PC-3 (cell line): ENCODE results near the gene MEX3B. TPM values are rescaled to one million over a fixed set of nuclear protein-coding genes. Genes with fewer than 3 reads are reported as not detected.

Experiments used
- ATAC-seq: fragments of 200-7000 bp; cut with Tn5 transposase; 2 replicates; pipeline ENCODE4 v1.9.1; 2020; ENCODE audit warnings: mild to moderate bottlenecking, moderate library complexity
- BruUV-seq: library from RNA; stranded (reverse); fragments of 400-500 nt; replicated peaks from 2 replicates; lab custom pipeline; 2021; lab: Mats Ljungman, UMichigan
- CTCF ChIA-PET: fragments of 300-600 bp; sonication (Branson Sonifier 250); formaldehyde crosslinking; loops from one replicate; lab custom pipeline; 2022; ENCODE audit warnings: antibody characterized with exemption; lab: Charles Lee
- POLR2A ChIA-PET: fragments of 300-600 bp; sonication (Branson Sonifier 250); formaldehyde crosslinking; loops from one replicate; lab custom pipeline; 2022; ENCODE audit warnings: antibody characterized with exemption; ENCODE audit not compliant: unreplicated experiment; lab: Charles Lee
- DNase-seq: peaks from one replicate; pipeline ENCODE4 v3.0.0-alpha.2; 2015
- H2AFZ ChIP-seq: fragments of 300-600 bp; sonication (generic); 2 replicates; pipeline ENCODE4 v1.6.0; 2016; ENCODE audit warnings: antibody characterized with exemption, low read length
- H3F3A ChIP-seq: fragments of 300-600 bp; sonication (generic); one replicate; pipeline ENCODE4 v1.6.0; 2017; ENCODE audit warnings: antibody characterized with exemption, low read length, control low read depth, mild to moderate bottlenecking; ENCODE audit not compliant: unreplicated experiment
- H3K27ac ChIP-seq: fragments of 300-600 bp; sonication (generic); 2 replicates; pipeline ENCODE4 v1.5.1; 2016; ENCODE audit warnings: mild to moderate bottlenecking, low read length
- H3K27me3 ChIP-seq: fragments of 300-600 bp; sonication (generic); 2 replicates; pipeline ENCODE4 v1.6.1; 2016; ENCODE audit warnings: low read length, mixed read lengths
- H3K36me3 ChIP-seq: fragments of 300-600 bp; sonication (generic); 2 replicates; pipeline ENCODE4 v1.6.1; 2016; ENCODE audit warnings: low read depth, mixed run types, low read length, mixed read lengths
- H3K4me1 ChIP-seq: fragments of 300-600 bp; sonication (generic); 2 replicates; pipeline ENCODE4 v1.5.1; 2016; ENCODE audit warnings: low read length; ENCODE audit not compliant: insufficient read depth
- H3K4me2 ChIP-seq: fragments of 300-600 bp; sonication (generic); 2 replicates; pipeline ENCODE4 v1.6.0; 2016; ENCODE audit warnings: low read length
- H3K4me3 ChIP-seq: fragments of 300-600 bp; sonication (generic); 2 replicates; pipeline ENCODE4 v1.5.1; 2016; ENCODE audit warnings: mild to moderate bottlenecking, low read length, mixed read lengths
- H3K79me2 ChIP-seq: fragments of 300-600 bp; sonication (generic); 2 replicates; pipeline ENCODE4 v1.6.1; 2017; ENCODE audit warnings: low read length, mixed read lengths
- H3K9ac ChIP-seq: fragments of 300-600 bp; sonication (generic); 2 replicates; pipeline ENCODE4 v1.6.0; 2016; ENCODE audit warnings: mild to moderate bottlenecking, low read length
- H3K9me2 ChIP-seq: fragments of 300-600 bp; sonication (generic); replicated peaks from 2 replicates; pipeline ENCODE4 v1.6.1; 2016; ENCODE audit warnings: mixed run types, low read length, mixed read lengths
- H3K9me3 ChIP-seq: fragments of 300-600 bp; sonication (generic); 2 replicates; pipeline ENCODE4 v1.6.1; 2016; ENCODE audit warnings: low read length, mixed read lengths
- H4K20me1 ChIP-seq: fragments of 300-600 bp; sonication (generic); 2 replicates; pipeline ENCODE4 v1.6.1; 2016; ENCODE audit warnings: low read length, mixed read lengths
- CTCF ChIP-seq: fragments of 300-600 bp; sonication (generic); conservative IDR thresholded peaks from 2 replicates; pipeline ENCODE4 v1.5.1; 2017; ENCODE audit warnings: antibody characterized with exemption, low read depth, mild to moderate bottlenecking, low read length
- EZH2 ChIP-seq: fragments of 300-600 bp; sonication (generic); IDR thresholded peaks from one replicate; pipeline ENCODE4 v1.6.1; 2017; ENCODE audit warnings: antibody characterized with exemption, mild to moderate bottlenecking, low read length; ENCODE audit not compliant: unreplicated experiment
- EZH2phosphoT487 ChIP-seq: fragments of 300-600 bp; sonication (generic); IDR thresholded peaks from 2 replicates; pipeline ENCODE4 v1.6.1; 2018; ENCODE audit warnings: mild to moderate bottlenecking, antibody characterized with exemption, low read length, borderline replicate concordance
- intact Hi-C: fragments of 100-400 bp; cut with micrococcal nuclease; formaldehyde crosslinking; loops from 2 replicates; pipeline ENCODE4 v1.9.0; 2023
- total RNA-seq: library from RNA; depleted of rRNA; stranded (reverse); fragments of >200 nt; gene quantifications from 2 replicates; pipeline ENCODE4 v1.2.3, GENCODE V29; 2014

Gene MEX3B
- total RNA-seq, 1 experiment from 2014 or later = 0.58 TPM

GRCh38 chr15:82058517-82059204, 12.8 kb upstream of the MEX3B start:
- H2AFZ ChIP-seq = no peak overlapping the region
- no peaks in the 10 kb centered on the region for H3K9me2 ChIP-seq
- TF ChIP-seq CTCF (no peak), EZH2 (no peak), EZH2phosphoT487 (no peak)
- H3K4me1 ChIP-seq = no peaks in the 10 kb centered on the region
- H3K79me2 ChIP-seq = no peaks in the 10 kb centered on the region
- POLR2A ChIA-PET = no interaction called here
- intact Hi-C loops = no loop called here
- CTCF ChIA-PET = no interaction called here
- H4K20me1 ChIP-seq = no peaks in the 10 kb centered on the region
- no peak overlapping the region for H3K9ac ChIP-seq
- DNase-seq = no peak
- no peak overlapping the region for H3K4me2 ChIP-seq
- no peak overlapping the region for H3K4me3 ChIP-seq
- no peaks in the 10 kb centered on the region for H3K36me3 ChIP-seq
- no TSS peak for BruUV-seq
- H3K9me3 ChIP-seq = no peaks in the 10 kb centered on the region
- H3F3A ChIP-seq = no peaks in the 10 kb centered on the region
- peaks cover 77% of the 10 kb centered on the region for H3K27me3 ChIP-seq
- no peak overlapping the region for H3K27ac ChIP-seq
- ATAC-seq = no peak

GRCh38 chr15:82058026-82058425, 12.2 kb upstream of the MEX3B start:
- no peaks in the 10 kb centered on the region for H4K20me1 ChIP-seq
- no peaks in the 10 kb centered on the region for H3K79me2 ChIP-seq
- CTCF ChIA-PET = no interaction called here
- no peak overlapping the region for H3K9ac ChIP-seq
- no peak overlapping the region for H2AFZ ChIP-seq
- no TSS peak for BruUV-seq
- H3K9me2 ChIP-seq = no peaks in the 10 kb centered on the region
- H3F3A ChIP-seq = no peaks in the 10 kb centered on the region
- intact Hi-C loops = no loop called here
- no peak overlapping the region for H3K4me2 ChIP-seq
- H3K27ac ChIP-seq = no peak overlapping the region
- H3K4me3 ChIP-seq = no peak overlapping the region
- no peaks in the 10 kb centered on the region for H3K4me1 ChIP-seq
- POLR2A ChIA-PET = interaction anchor here (0.6 kb wide), 1 partner anchor 9 kb away, joined by 5 read pairs; no protein-coding TSS in a partner anchor
- no peak for DNase-seq
- H3K9me3 ChIP-seq = no peaks in the 10 kb centered on the region
- TF ChIP-seq EZH2phosphoT487 (no peak), CTCF (no peak), EZH2 (no peak)
- H3K27me3 ChIP-seq = peaks cover 83% of the 10 kb centered on the region
- no peak; the same call in 1 of the 2 replicates for ATAC-seq
- no peaks in the 10 kb centered on the region for H3K36me3 ChIP-seq
